IMR-90 (cell line): Measurements from ENCODE around the gene TMEM95. TPM values are rescaled to one million over a fixed set of nuclear protein-coding genes. Genes with fewer than 3 reads are reported as not detected.

ENCODE experiments used
- ATAC-seq: fragments of 200-7000 bp; cut with Tn5 transposase; 2 replicates; pipeline ENCODE4 v1.9.1; 2020; ENCODE audit warnings: low read depth, mild to moderate bottlenecking, moderate library complexity
- BruUV-seq: library from RNA; stranded (reverse); fragments of 400-500 nt; replicated peaks from 2 replicates; lab custom pipeline; 2021; lab: Mats Ljungman, UMichigan
- CTCF ChIA-PET: fragments of 300-600 bp; formaldehyde crosslinking; extraction: SDS; loops from one replicate; lab custom pipeline; 2021; ENCODE audit warnings: antibody characterized with exemption; lab: Yijun Ruan, JAX
- POLR2A ChIA-PET: fragments of 300-600 bp; sonication (Branson Sonifier 250); formaldehyde crosslinking; loops from one replicate; lab custom pipeline; 2022; ENCODE audit warnings: antibody characterized with exemption; ENCODE audit not compliant: unreplicated experiment; lab: Charles Lee
- DNase-seq: peaks from one replicate; pipeline ENCODE4 v3.0.0; 2013
- H2AFZ ChIP-seq: replicated peaks from 2 replicates; pipeline ENCODE3; 2013; ENCODE audit warnings: low read length, mild to moderate bottlenecking; ENCODE audit not compliant: poor library complexity
- H2AK5ac ChIP-seq: 2 replicates; pipeline ENCODE4 v1.6.1; 2013; ENCODE audit warnings: low read depth, low read length, inconsistent platforms
- H2AK9ac ChIP-seq: replicated peaks from 2 replicates; pipeline ENCODE3; 2013; ENCODE audit warnings: mild to moderate bottlenecking, low read depth, low read length, moderate library complexity; ENCODE audit not compliant: poor library complexity
- H2BK120ac ChIP-seq: 2 replicates; pipeline ENCODE4 v1.6.1; 2013; ENCODE audit warnings: low read depth, low read length, inconsistent platforms
- H2BK15ac ChIP-seq: 3 replicates; pipeline ENCODE4 v1.6.1; 2013; ENCODE audit warnings: low read depth, low read length, inconsistent platforms
- H2BK20ac ChIP-seq: 2 replicates; pipeline ENCODE4 v1.6.1; 2013; ENCODE audit warnings: low read depth, mild to moderate bottlenecking, inconsistent platforms, low read length, moderate library complexity
- H2BK5ac ChIP-seq: 2 replicates; pipeline ENCODE4 v1.6.1; 2013; ENCODE audit warnings: mild to moderate bottlenecking, low read depth, low read length, inconsistent platforms; ENCODE audit not compliant: poor library complexity, severe bottlenecking
- H3K14ac ChIP-seq: replicated peaks from 2 replicates; pipeline ENCODE4 v1.6.1; 2013; ENCODE audit warnings: low read depth, low read length, inconsistent platforms
- H3K18ac ChIP-seq: 2 replicates; pipeline ENCODE4 v1.6.1; 2013; ENCODE audit warnings: low read depth, low read length, control low read depth
- H3K23ac ChIP-seq: 2 replicates; pipeline ENCODE4 v1.6.1; 2013; ENCODE audit warnings: low read depth, low read length, inconsistent platforms
- H3K27ac ChIP-seq: 2 replicates; pipeline ENCODE4 v1.5.1; 2013; ENCODE audit warnings: mild to moderate bottlenecking, control low read depth, low read length; ENCODE audit not compliant: insufficient read depth
- H3K27me3 ChIP-seq: 2 replicates; pipeline ENCODE4 v1.6.1; 2013; ENCODE audit warnings: low read length; ENCODE audit not compliant: control insufficient read depth, insufficient read depth
- H3K36me3 ChIP-seq: 2 replicates; pipeline ENCODE4 v1.6.1; 2013; ENCODE audit warnings: low read length, mixed read lengths; ENCODE audit not compliant: control insufficient read depth, insufficient read depth
- H3K4ac ChIP-seq: 2 replicates; pipeline ENCODE4 v1.6.1; 2013; ENCODE audit warnings: low read depth, low read length, inconsistent platforms
- H3K4me1 ChIP-seq: 2 replicates; pipeline ENCODE4 v1.6.1; 2013; ENCODE audit warnings: low read length, mixed read lengths; ENCODE audit not compliant: control insufficient read depth, insufficient read depth
- H3K4me2 ChIP-seq: 2 replicates; pipeline ENCODE4 v1.6.1; 2013; ENCODE audit warnings: low read depth, mild to moderate bottlenecking, control low read depth, low read length, moderate library complexity
- H3K4me3 ChIP-seq: 2 replicates; pipeline ENCODE4 v1.5.1; 2013; ENCODE audit warnings: low read depth, mild to moderate bottlenecking, control low read depth, low read length, moderate library complexity; ENCODE audit not compliant: insufficient read depth
- H3K56ac ChIP-seq: 2 replicates; pipeline ENCODE4 v1.6.1; 2013; ENCODE audit warnings: low read length, inconsistent platforms; ENCODE audit not compliant: insufficient read depth; ENCODE audit errors: extremely low read depth
- H3K79me1 ChIP-seq, 2 experiments: 2 replicates each; pipeline ENCODE4 v1.6.1; 2013; ENCODE audit warnings: low read length in 2 of 2, inconsistent platforms in 1 of 2, low read depth in 1 of 2
- H3K9ac ChIP-seq: 2 replicates; pipeline ENCODE4 v1.6.1; 2013; ENCODE audit warnings: low read depth, low read length, control low read depth
- H3K9me1 ChIP-seq: 2 replicates; pipeline ENCODE4 v1.6.1; 2013; ENCODE audit warnings: low read length, inconsistent platforms; ENCODE audit not compliant: insufficient read depth
- H3K9me3 ChIP-seq: 2 replicates; pipeline ENCODE4 v1.6.1; 2013; ENCODE audit warnings: low read length; ENCODE audit not compliant: control insufficient read depth, insufficient read depth
- H4K20me1 ChIP-seq: 2 replicates; pipeline ENCODE4 v1.6.1; 2013; ENCODE audit warnings: low read length, inconsistent platforms; ENCODE audit not compliant: insufficient read depth
- H4K5ac ChIP-seq: 2 replicates; pipeline ENCODE4 v1.6.1; 2013; ENCODE audit warnings: mild to moderate bottlenecking, low read depth, low read length, control low read depth
- H4K8ac ChIP-seq, 2 experiments: 2 replicates each; pipeline ENCODE4 v1.6.1; 2013; ENCODE audit warnings: low read depth in 2 of 2, low read length in 2 of 2, control low read depth in 1 of 2, inconsistent platforms in 1 of 2
- H4K91ac ChIP-seq: 2 replicates; pipeline ENCODE4 v1.6.1; 2013; ENCODE audit warnings: low read depth, low read length, inconsistent platforms; ENCODE audit not compliant: insufficient read depth
- BHLHE40 ChIP-seq: fragments of 150-350 bp; IDR thresholded peaks from 2 replicates; pipeline ENCODE4 v1.6.1; 2016; ENCODE audit warnings: mild to moderate bottlenecking, low read depth, low read length
- CEBPB ChIP-seq: IDR thresholded peaks from 2 replicates; pipeline ENCODE4 v1.6.1; 2012; ENCODE audit warnings: low read depth, low read length, improper control_type of control experiment
- CHD1 ChIP-seq: IDR thresholded peaks from 2 replicates; pipeline ENCODE4 v1.6.1; 2012; ENCODE audit warnings: low read depth, low read length, improper control_type of control experiment
- CTCF ChIP-seq: conservative IDR thresholded peaks from 2 replicates; pipeline ENCODE4 v1.5.1; 2012; ENCODE audit warnings: mild to moderate bottlenecking, low read depth, low read length, improper control_type of control experiment
- ELK1 ChIP-seq: fragments of 150-350 bp; IDR thresholded peaks from 2 replicates; pipeline ENCODE4 v1.6.1; 2016; ENCODE audit warnings: low read depth, mild to moderate bottlenecking, low read length, moderate library complexity, borderline replicate concordance
- FOS ChIP-seq: fragments of 150-350 bp; IDR thresholded peaks from 2 replicates; pipeline ENCODE4 v1.6.1; 2016; ENCODE audit warnings: low read depth, low read length
- MAFK ChIP-seq: IDR thresholded peaks from 2 replicates; pipeline ENCODE4 v1.6.1; 2012; ENCODE audit warnings: low read depth, low read length, improper control_type of control experiment
- MAZ ChIP-seq: IDR thresholded peaks from 2 replicates; pipeline ENCODE4 v1.6.1; 2012; ENCODE audit warnings: low read depth, mild to moderate bottlenecking, low read length, improper control_type of control experiment, moderate library complexity, borderline replicate concordance
- MXI1 ChIP-seq: IDR thresholded peaks from 2 replicates; pipeline ENCODE4 v1.6.1; 2012; ENCODE audit warnings: low read depth, mild to moderate bottlenecking, low read length, moderate library complexity, borderline replicate concordance
- NFE2L2 ChIP-seq: fragments of 150-350 bp; IDR thresholded peaks from 2 replicates; pipeline ENCODE4 v1.6.1; 2016; ENCODE audit warnings: low read depth, mild to moderate bottlenecking, low read length
- POLR2A ChIP-seq: IDR thresholded peaks from 2 replicates; pipeline ENCODE4 v1.6.1; 2012; ENCODE audit warnings: mild to moderate bottlenecking, low read depth, low read length
- RAD21 ChIP-seq: IDR thresholded peaks from 2 replicates; pipeline ENCODE4 v1.6.1; 2012; ENCODE audit warnings: low read length, improper control_type of control experiment
- RCOR1 ChIP-seq: IDR thresholded peaks from 2 replicates; pipeline ENCODE4 v1.6.1; 2012; ENCODE audit warnings: mild to moderate bottlenecking, low read length, improper control_type of control experiment; ENCODE audit not compliant: insufficient replicate concordance
- RFX5 ChIP-seq: IDR thresholded peaks from 2 replicates; pipeline ENCODE4 v1.8.0; 2012; ENCODE audit warnings: low read depth, mild to moderate bottlenecking, low read length, moderate library complexity
- SMC3 ChIP-seq: fragments of 150-350 bp; IDR thresholded peaks from 2 replicates; pipeline ENCODE4 v1.6.1; 2016; ENCODE audit warnings: low read depth, mild to moderate bottlenecking, antibody characterized with exemption, low read length, moderate library complexity
- USF2 ChIP-seq: fragments of 150-350 bp; IDR thresholded peaks from 2 replicates; pipeline ENCODE4 v1.6.1; 2017; ENCODE audit warnings: mild to moderate bottlenecking, antibody characterized with exemption, low read length, low read depth
- WGBS, 2 experiments: methylation state at CpG; one replicate each; pipeline versions ENCODE4 v1.1.5 to v1.1.7; 2013; ENCODE audit warnings: missing lambda C conversion rate in 2 of 2; ENCODE audit not compliant: insufficient read length in 1 of 2; ENCODE audit errors: extremely low coverage in 2 of 2; 5-methylcytosine and 5-hydroxymethylcytosine counted together
- dilution Hi-C: fragments of 300-500 bp; cut with HindIII; formaldehyde crosslinking; loops from one replicate; pipeline ENCODE4 v1.14.3; 2018; ENCODE audit warnings: low sequenced_read_pairs; ENCODE audit not compliant: unreplicated experiment
- in situ Hi-C: fragments of 300-500 bp; cut with MboI; formaldehyde crosslinking; loops from 3 replicates; pipeline ENCODE4 v1.14.3; 2019; ENCODE audit warnings: low sequenced_read_pairs, inconsistent platforms, mixed read lengths
- intact Hi-C: fragments of 100-400 bp; cut with micrococcal nuclease; formaldehyde crosslinking; loops from 2 replicates; pipeline ENCODE4 v1.10.0; 2022
- polyA plus RNA-seq, 3 experiments: library from polyadenylated mRNA; depleted of rRNA; stranded (reverse); fragments of >200 nt; gene quantifications; 2 replicates each; pipeline ENCODE4 v1.2.3, GENCODE V29; 2012; ENCODE audit warnings: low replicate concordance in 1 of 3
- total RNA-seq: library from RNA; depleted of rRNA; stranded (reverse); fragments of >200 nt; gene quantifications from 2 replicates; pipeline ENCODE4 v1.2.3, GENCODE V29; 2012

The TMEM95 gene
- total and polyA plus RNA-seq, 2 of the 4 experiments (the other 2 are of a cell fraction), result not detected

- no peak overlapping the region for H3K18ac ChIP-seq
- H3K9me3 ChIP-seq, result no peaks in the 10 kb centered on the region
- ChIA-PET POLR2A (no interaction called here), CTCF (interaction anchor here (0.6 kb wide), 1 partner anchor 345 kb away, joined by 3 read pairs; no protein-coding TSS in a partner anchor)
- intact Hi-C loops (loop anchor here (10.0 kb wide), 1 partner anchor 237 kb away; the partner anchor contains the start of gene SENP3), in situ Hi-C loops (no loop called here), dilution Hi-C loops (no loop called here)
- no peak overlapping the region for H3K9ac ChIP-seq
- H2BK120ac ChIP-seq, result no peak overlapping the region
- peaks cover 6% of the 10 kb centered on the region; the same call in 1 of the 2 replicates for H3K9me1 ChIP-seq
- H4K5ac ChIP-seq, result no peak overlapping the region
- no peak overlapping the region for H2BK15ac ChIP-seq
- H2AK9ac ChIP-seq, result no peak overlapping the region
- ATAC-seq (no peak), DNase-seq (no peak)
- H3K4ac ChIP-seq, result no peak overlapping the region
- peaks cover 27% of the 10 kb centered on the region for H3K36me3 ChIP-seq
- peak overlapping the region; percentile 21; the same call in 1 of the 2 replicates for H3K23ac ChIP-seq
- H3K27me3 ChIP-seq, result no peaks in the 10 kb centered on the region
- H4K91ac ChIP-seq, result no peak overlapping the region
- H3K14ac ChIP-seq, result no peak overlapping the region
- 100% methylated on average over 1 of the region's 1 CpG; no CpG with 5 or more reads in 1 of the 2 experiments for WGBS, 2 experiments
- H2AFZ ChIP-seq, result no peak overlapping the region
- peaks cover 5% of the 10 kb centered on the region; the same call in 1 of the 2 replicates for H3K4me1 ChIP-seq
- no peak overlapping the region for H4K8ac ChIP-seq
- no peak overlapping the region for H3K56ac ChIP-seq
- no peak overlapping the region for H3K27ac ChIP-seq
- no peak overlapping the region for H2BK20ac ChIP-seq
- H4K20me1 ChIP-seq, result peaks cover 7% of the 10 kb centered on the region
- BruUV-seq, result no TSS peak
- H3K4me2 ChIP-seq, result peak overlapping the region; percentile 14; the same call in 1 of the 2 replicates
- no peak for TF ChIP-seq SMC3
- no peak for TF ChIP-seq MAFK
- no peak for TF ChIP-seq ELK1
- no peak for TF ChIP-seq POLR2A
- no peak for TF ChIP-seq RFX5
- TF ChIP-seq RCOR1, result no peak
- TF ChIP-seq RAD21, result no peak
- TF ChIP-seq CTCF, result no peak
- TF ChIP-seq USF2, result no peak
- TF ChIP-seq CHD1, result no peak
- TF ChIP-seq FOS, result no peak
- no peak for TF ChIP-seq CEBPB
- no peak for TF ChIP-seq NFE2L2
- no peak for TF ChIP-seq MXI1
- no peak for TF ChIP-seq BHLHE40
- TF ChIP-seq MAZ, result no peak
- no peak overlapping the region for H2AK5ac ChIP-seq
- peaks cover 10 to 29% of the 10 kb centered on the region in 2 experiments; a peak in 3 of 4 replicates for H3K79me1 ChIP-seq
- no peak overlapping the region for H3K4me3 ChIP-seq
- H2BK5ac ChIP-seq, result no peak overlapping the region
Measured at GRCh38 chr17:7328009-7328408, 26.9 kb upstream of the TMEM95 start.
